ENCODE results near the gene HEYL. TPM values are rescaled to one million over a fixed set of nuclear protein-coding genes. Genes with fewer than 3 reads are reported as not detected.

HEYL gene
- total RNA-seq: 0.14 TPM in 1 of 2 replicates, not detected in the other

DNA sequence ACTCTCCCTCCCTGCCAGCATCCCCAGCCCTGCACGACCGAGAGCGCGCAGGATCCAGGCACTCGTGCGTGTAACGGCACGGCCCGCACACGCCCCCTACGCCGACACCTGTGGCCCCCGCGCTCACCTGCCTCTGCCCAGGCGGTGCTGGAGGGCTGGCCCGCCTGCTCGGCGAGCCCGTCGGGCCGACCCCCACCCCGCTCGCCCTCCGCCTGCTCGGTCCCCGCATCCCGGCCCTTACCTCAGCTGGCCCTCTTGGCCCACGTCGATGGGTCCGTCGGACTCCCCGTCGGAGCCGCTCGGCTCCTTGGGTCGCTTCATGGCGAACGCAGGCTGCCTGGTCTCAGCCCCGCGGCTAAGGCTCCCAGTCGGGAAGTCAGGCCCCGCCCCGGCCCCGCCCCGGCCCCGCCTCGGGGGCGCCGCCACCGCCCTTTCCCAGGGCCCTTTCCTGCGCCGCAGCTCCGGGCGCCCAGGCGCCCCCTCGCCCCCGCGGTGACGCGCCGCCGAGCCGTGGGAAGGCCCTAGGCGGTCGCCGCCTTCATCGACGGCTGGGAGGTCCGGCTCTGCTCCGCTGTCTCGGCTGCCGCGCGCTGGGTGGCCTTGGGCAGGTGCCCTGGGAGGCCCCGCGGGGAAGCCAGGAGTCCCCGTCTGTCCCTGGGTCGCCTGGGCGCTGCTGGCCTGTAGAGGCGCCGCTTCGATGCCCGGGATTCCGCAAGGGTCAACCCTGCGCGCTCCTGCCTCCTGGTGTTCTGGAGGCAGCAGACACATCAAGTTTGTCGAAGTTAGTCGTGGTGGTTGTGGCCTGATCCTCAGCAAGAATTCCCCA, at the start of gene HEYL:
TSS of gene HEYL (minus strand) at position 339 of the 826 bp plus-strand sequence. CDS start at position 321, 18 bp downstream.

DNA sequence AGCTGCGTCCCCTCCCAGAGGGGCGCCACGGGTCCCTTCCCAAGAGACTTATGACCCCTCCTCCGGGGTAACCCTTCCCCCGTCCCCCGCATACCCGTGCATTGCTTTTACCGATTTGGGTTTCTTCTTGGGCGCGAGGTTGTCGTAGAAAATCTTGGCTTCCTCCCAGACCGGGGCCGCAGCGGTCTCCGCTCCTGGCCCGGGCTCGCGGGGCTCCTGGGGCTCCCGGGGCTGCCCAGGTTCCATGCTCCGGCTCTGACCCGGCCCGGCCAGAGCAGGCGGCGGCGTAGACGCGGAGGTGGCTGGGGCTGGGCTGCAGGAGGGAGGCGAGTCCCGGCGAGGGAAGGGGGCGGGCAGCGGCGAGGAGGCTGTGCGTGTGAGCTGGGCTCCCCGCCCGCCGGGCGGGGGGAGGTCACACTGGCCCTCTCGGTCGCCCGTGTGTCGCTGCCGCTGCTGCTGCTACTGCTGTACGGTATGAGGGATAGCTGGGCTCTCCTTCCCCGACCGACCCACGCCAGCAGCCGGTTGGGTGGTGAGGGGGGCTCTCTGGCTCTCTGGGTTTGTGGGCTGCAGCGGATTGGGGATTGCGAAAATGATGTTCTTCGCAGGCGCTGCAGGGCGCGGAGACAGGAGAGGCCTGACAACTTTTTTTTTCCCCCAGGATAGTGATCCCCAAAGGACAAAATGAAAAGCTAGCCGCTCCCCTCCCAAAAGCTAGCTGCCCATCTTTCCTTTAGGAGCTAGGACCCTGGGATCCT, 32.5 kb upstream of the HEYL start, which contains the start of gene NT5C1A:
TSS of gene NT5C1A (minus strand) at position 315 of the 758 bp plus-strand sequence. CDS start at position 246, 69 bp downstream.

Other genes with a start within 250 kb of the HEYL start
- gene BMP8A, start 148.0 kb downstream of the HEYL start, total RNA-seq: 0.14 TPM in 1 of 2 replicates, not detected in the other
- 154 and 161 TPM in 2 replicates for gene PABPC4, start 62.9 kb downstream of the HEYL start, total RNA-seq
- not detected in 2 replicates for gene NT5C1A, start 32.5 kb upstream of the HEYL start, total RNA-seq
- gene HPCAL4, start 51.8 kb upstream of the HEYL start, total RNA-seq: 0.07 TPM in 1 of 2 replicates, not detected in the other
- 40.1 and 45.6 TPM in 2 replicates for gene PPIE, start 99.2 kb upstream of the HEYL start, total RNA-seq
- 1.1 and 1.2 TPM in 2 replicates for gene OXCT2, start 131.7 kb upstream of the HEYL start, total RNA-seq
- under 0.01 and 0.07 TPM in 2 replicates for gene BMP8B, start 149.2 kb upstream of the HEYL start, total RNA-seq
- 20.1 and 23.8 TPM in 2 replicates for gene TRIT1, start 243.9 kb upstream of the HEYL start, total RNA-seq